Lower leg skin (tissue), 3 donors: ENCODE data around the gene PHLDA2.

Experiments
- POLR2A ChIP-seq, 2 donors: fragments of 450-650 bp; IDR thresholded peaks; one replicate each; pipeline ENCODE4 v1.6.1; 2016 to 2017; ENCODE audit warnings: antibody characterized with exemption in 2 of 2, mild to moderate bottlenecking in 1 of 2, moderate library complexity in 1 of 2
- TF ChIP-seq, protein P1 (sequence below), 3 donors: fragments of 450-650 bp; IDR thresholded peaks; one replicate each; pipeline ENCODE4 v1.5.1; 2016; ENCODE audit warnings: antibody characterized with exemption in 3 of 3, mild to moderate bottlenecking in 3 of 3, moderate library complexity in 2 of 3

- TF ChIP-seq, protein P1, sequence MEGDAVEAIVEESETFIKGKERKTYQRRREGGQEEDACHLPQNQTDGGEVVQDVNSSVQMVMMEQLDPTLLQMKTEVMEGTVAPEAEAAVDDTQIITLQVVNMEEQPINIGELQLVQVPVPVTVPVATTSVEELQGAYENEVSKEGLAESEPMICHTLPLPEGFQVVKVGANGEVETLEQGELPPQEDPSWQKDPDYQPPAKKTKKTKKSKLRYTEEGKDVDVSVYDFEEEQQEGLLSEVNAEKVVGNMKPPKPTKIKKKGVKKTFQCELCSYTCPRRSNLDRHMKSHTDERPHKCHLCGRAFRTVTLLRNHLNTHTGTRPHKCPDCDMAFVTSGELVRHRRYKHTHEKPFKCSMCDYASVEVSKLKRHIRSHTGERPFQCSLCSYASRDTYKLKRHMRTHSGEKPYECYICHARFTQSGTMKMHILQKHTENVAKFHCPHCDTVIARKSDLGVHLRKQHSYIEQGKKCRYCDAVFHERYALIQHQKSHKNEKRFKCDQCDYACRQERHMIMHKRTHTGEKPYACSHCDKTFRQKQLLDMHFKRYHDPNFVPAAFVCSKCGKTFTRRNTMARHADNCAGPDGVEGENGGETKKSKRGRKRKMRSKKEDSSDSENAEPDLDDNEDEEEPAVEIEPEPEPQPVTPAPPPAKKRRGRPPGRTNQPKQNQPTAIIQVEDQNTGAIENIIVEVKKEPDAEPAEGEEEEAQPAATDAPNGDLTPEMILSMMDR (IDR thresholded peaks at IDR 0.05), result peak in 1 of 3 donors; percentile 95
- no peak for TF ChIP-seq POLR2A (IDR thresholded peaks at IDR 0.05)
Measured at GRCh38 chr11:2888266-2888968, 40.8 kb downstream of the PHLDA2 start.
